RPMI7951 (cell line): ENCODE results near the gene KCNA10. TPM values are rescaled to one million over a fixed set of nuclear protein-coding genes. Genes with fewer than 3 reads are reported as not detected.
A peak's percentile ranks its signal among the peaks of the same experiment; 100 is the strongest.
"Not testable (repeated sequence)": the region's sequence is repeated elsewhere in the genome, so short reads cannot be mapped to it uniquely, and the experiment has no call there.

Source experiments
- DNase-seq: peaks from one replicate; pipeline ENCODE4 v3.0.0-alpha.2; 2012; ENCODE audit warnings: low read depth
- total RNA-seq: library from RNA; depleted of rRNA; stranded (reverse); fragments of >200 nt; shearing (Covaris generic); gene quantifications from 2 replicates; pipeline ENCODE4 v1.2.3, GENCODE V29; 2014

The KCNA10 gene
- total RNA-seq, 1 experiment from 2014 or later = not detected

GRCh38 chr1:110535985-110536384 lies 17.0 kb upstream of the KCNA10 start:
- peak; percentile 57 for DNase-seq

- no peak for DNase-seq
Observed at GRCh38 chr1:110533230-110533629, 14.3 kb upstream of the KCNA10 start.

GRCh38 chr1:110529011-110529410 lies 10.0 kb upstream of the KCNA10 start:
- DNase-seq = no peak

- no peak for DNase-seq
Observed at GRCh38 chr1:110526201-110526780, 7.3 kb upstream of the KCNA10 start.

GRCh38 chr1:110525249-110525595 lies 6.2 kb upstream of the KCNA10 start:
- DNase-seq = no peak

- DNase-seq = peak; percentile 24
Observed at GRCh38 chr1:110524311-110525248, 5.6 kb upstream of the KCNA10 start.

GRCh38 chr1:110523011-110523410 lies 4.0 kb upstream of the KCNA10 start:
- peak; percentile 63 for DNase-seq

GRCh38 chr1:110522560-110522959 lies 3.6 kb upstream of the KCNA10 start:
- DNase-seq = no peak

- no peak for DNase-seq
Observed at GRCh38 chr1:110520827-110521226, 1.9 kb upstream of the KCNA10 start.

- DNase-seq = no peak
Observed at GRCh38 chr1:110515891-110516290, 3.1 kb downstream of the KCNA10 start.

GRCh38 chr1:110515041-110515440 lies 3.9 kb downstream of the KCNA10 start:
- no peak for DNase-seq

GRCh38 chr1:110513511-110513910 lies 5.5 kb downstream of the KCNA10 start:
- peak; percentile 14 for DNase-seq

GRCh38 chr1:110511436-110511835 lies 7.5 kb downstream of the KCNA10 start:
- no peak for DNase-seq

GRCh38 chr1:110510921-110511320 lies 8.1 kb downstream of the KCNA10 start:
- not testable (repeated sequence) for DNase-seq

GRCh38 chr1:110509655-110510054 lies 9.3 kb downstream of the KCNA10 start:
- no peak for DNase-seq

- no peak for DNase-seq
Observed at GRCh38 chr1:110508028-110508940, 10.7 kb downstream of the KCNA10 start.

- no peak for DNase-seq
Observed at GRCh38 chr1:110506541-110506940, 12.4 kb downstream of the KCNA10 start.

GRCh38 chr1:110505596-110505995 lies 13.4 kb downstream of the KCNA10 start:
- DNase-seq = no peak

GRCh38 chr1:110504226-110504625 lies 14.7 kb downstream of the KCNA10 start:
- no peak for DNase-seq

- DNase-seq = no peak
Observed at GRCh38 chr1:110503471-110503870, 15.5 kb downstream of the KCNA10 start.

GRCh38 chr1:110502402-110503151 lies 16.4 kb downstream of the KCNA10 start:
- DNase-seq = no peak
